GM23338 (cell line): ENCODE measurements around the gene YIPF5. TPM values are rescaled to one million over a fixed set of nuclear protein-coding genes. Genes with fewer than 3 reads are reported as not detected.
A peak's percentile ranks its signal among the peaks of the same experiment; 100 is the strongest.

Experiments used
- ATAC-seq: fragments of 200-7000 bp; cut with Tn5 transposase; 3 replicates; pipeline ENCODE4 v1.9.1; 2020
- DNase-seq: peaks from one replicate; pipeline ENCODE4 v3.0.0-alpha.2; 2015; ENCODE audit warnings: low spot score
- H2AFZ ChIP-seq: fragments of 200-600 bp; sonication (generic); 2 replicates; pipeline ENCODE4 v1.8.0; 2016; ENCODE audit warnings: antibody characterized with exemption, mild to moderate bottlenecking, moderate library complexity
- H3F3A ChIP-seq: fragments of 200-600 bp; sonication (generic); replicated peaks from 2 replicates; pipeline ENCODE4 v1.8.0; 2017; ENCODE audit warnings: antibody characterized with exemption, mixed run types, low read depth
- H3K27ac ChIP-seq: fragments of 200-600 bp; sonication (generic); 2 replicates; pipeline ENCODE4 v1.6.1; 2016; ENCODE audit warnings: low read depth
- H3K27me3 ChIP-seq: fragments of 200-600 bp; sonication (generic); 2 replicates; pipeline ENCODE4 v1.8.0; 2016; ENCODE audit warnings: mild to moderate bottlenecking, mixed run types, moderate library complexity; ENCODE audit not compliant: insufficient read depth
- H3K36me3 ChIP-seq: fragments of 200-600 bp; sonication (generic); 2 replicates; pipeline ENCODE4 v1.8.0; 2016; ENCODE audit warnings: mild to moderate bottlenecking; ENCODE audit not compliant: insufficient read depth
- H3K4me1 ChIP-seq: fragments of 200-600 bp; sonication (generic); 2 replicates; pipeline ENCODE4 v1.8.0; 2016; ENCODE audit warnings: mild to moderate bottlenecking, moderate library complexity; ENCODE audit not compliant: insufficient read depth
- H3K4me2 ChIP-seq: fragments of 200-600 bp; sonication (generic); 2 replicates; pipeline ENCODE4 v1.7.1; 2017; ENCODE audit warnings: mixed run types
- H3K4me3 ChIP-seq: fragments of 200-600 bp; sonication (generic); 2 replicates; pipeline ENCODE4 v1.6.1; 2016; ENCODE audit warnings: mixed run types
- H3K79me2 ChIP-seq: fragments of 200-600 bp; sonication (generic); replicated peaks from 2 replicates; pipeline ENCODE4 v1.8.0; 2017; ENCODE audit warnings: mild to moderate bottlenecking; ENCODE audit not compliant: insufficient read depth
- H3K9me2 ChIP-seq: fragments of 200-600 bp; sonication (generic); 2 replicates; pipeline ENCODE4 v1.8.0; 2017; ENCODE audit not compliant: insufficient read depth
- H4K20me1 ChIP-seq: fragments of 200-600 bp; sonication (generic); replicated peaks from 2 replicates; pipeline ENCODE4 v1.8.0; 2017; ENCODE audit warnings: mild to moderate bottlenecking; ENCODE audit not compliant: insufficient read depth
- H3K27ac Mint-ChIP-seq: 2 replicates; pipeline ENCODE4 v1.8.0; 2020; ENCODE audit warnings: inconsistent platforms, mild to moderate bottlenecking, moderate library complexity, mixed read lengths
- H3K27me3 Mint-ChIP-seq: 3 replicates; pipeline ENCODE4 v1.8.0; 2022; ENCODE audit warnings: low read depth, mild to moderate bottlenecking, moderate library complexity, mixed read lengths, inconsistent platforms; ENCODE audit not compliant: insufficient read depth, poor library complexity
- H3K36me3 Mint-ChIP-seq: 3 replicates; pipeline ENCODE4 v1.8.0; 2021; ENCODE audit warnings: low read depth, mild to moderate bottlenecking, inconsistent platforms, moderate library complexity, mixed read lengths
- H3K4me1 Mint-ChIP-seq: 3 replicates; pipeline ENCODE4 v1.8.0; 2020; ENCODE audit warnings: mild to moderate bottlenecking, inconsistent platforms, mixed read lengths
- H3K4me3 Mint-ChIP-seq: 3 replicates; pipeline ENCODE4 v1.8.0; 2021; ENCODE audit warnings: moderate library complexity, mild to moderate bottlenecking, inconsistent platforms, mixed read lengths
- H3K9me3 Mint-ChIP-seq: 3 replicates; pipeline ENCODE4 v1.8.0; 2020; ENCODE audit warnings: moderate library complexity, mild to moderate bottlenecking, inconsistent platforms, mixed read lengths
- CREB1 ChIP-seq: fragments of 250-450 bp; sonication (Bioruptor Pico); IDR thresholded peaks from 2 replicates; pipeline ENCODE4 v1.5.0; 2020; ENCODE audit warnings: low read depth, mild to moderate bottlenecking, moderate library complexity
- CTCF ChIP-seq, 2 experiments: fragments of 200-600 bp in 1 of 2; sonication (generic) in 1 of 2; conservative IDR thresholded peaks; 2 replicates each; pipeline versions ENCODE4 v1.5.1 to v1.6.1; 2016 to 2017; ENCODE audit warnings: antibody characterized with exemption in 2 of 2, low read depth in 2 of 2, mild to moderate bottlenecking in 2 of 2, moderate library complexity in 1 of 2
- ETS1 ChIP-seq: IDR thresholded peaks from 2 replicates; pipeline ENCODE4 v1.6.1; 2016; ENCODE audit warnings: antibody characterized with exemption
- EZH2phosphoT487 ChIP-seq: fragments of 200-600 bp; sonication (generic); IDR thresholded peaks from one replicate; pipeline ENCODE4 v1.8.1; 2018; ENCODE audit warnings: antibody characterized with exemption; ENCODE audit not compliant: unreplicated experiment
- POLR2AphosphoS5 ChIP-seq: IDR thresholded peaks from 2 replicates; pipeline ENCODE4 v1.6.1; 2016; ENCODE audit warnings: antibody characterized with exemption, low read depth
- REST ChIP-seq: IDR thresholded peaks from one replicate; pipeline ENCODE4 v1.6.1; 2018; ENCODE audit warnings: antibody characterized with exemption; ENCODE audit not compliant: unreplicated experiment
- STAT1 ChIP-seq: IDR thresholded peaks from one replicate; pipeline ENCODE4 v1.6.1; 2016; ENCODE audit warnings: antibody characterized with exemption; ENCODE audit not compliant: unreplicated experiment
- ZNF462 ChIP-seq: fragments of 250-450 bp; sonication (Bioruptor Pico); IDR thresholded peaks from 2 replicates; pipeline ENCODE4 v1.5.0; 2020; ENCODE audit warnings: mild to moderate bottlenecking, moderate library complexity
- polyA plus RNA-seq: library from polyadenylated mRNA; unstranded; fragments of >200 nt; fragmentation: Nextera tagmentation; extraction: Ambion mirVana; gene quantifications from 2 replicates; pipeline ENCODE4 v1.2.1, GENCODE V29; 2016
- total RNA-seq: library from RNA; depleted of rRNA; stranded (reverse); fragments of >200 nt; shearing (Covaris generic); gene quantifications from 2 replicates; pipeline ENCODE4 v1.2.3, GENCODE V29; 2014

The YIPF5 gene
- total and polyA plus RNA-seq, 2 experiments from 2014 or later, result 28.1 to 46.5 TPM

GRCh38 chr5:144143625-144144024, 26.8 kb downstream of the YIPF5 start:
- H3K27me3 ChIP-seq, result no peaks in the 10 kb centered on the region
- no peak overlapping the region for H3K4me3 Mint-ChIP-seq
- no peaks in the 10 kb centered on the region for H4K20me1 ChIP-seq
- no peak overlapping the region for H3K4me2 ChIP-seq
- H3K27ac Mint-ChIP-seq, result no peak overlapping the region
- DNase-seq (no peak), ATAC-seq (no peak)
- H3K36me3 Mint-ChIP-seq, result no peaks in the 10 kb centered on the region
- H3K27ac ChIP-seq, result no peak overlapping the region
- H3K9me2 ChIP-seq, result no peaks in the 10 kb centered on the region
- no peaks in the 10 kb centered on the region for H3K9me3 Mint-ChIP-seq
- H3K4me1 Mint-ChIP-seq, result peaks cover 8% of the 10 kb centered on the region; the same call in 1 of the 3 replicates
- H3K4me1 ChIP-seq, result no peaks in the 10 kb centered on the region
- no peak overlapping the region for H2AFZ ChIP-seq
- H3K4me3 ChIP-seq, result no peak overlapping the region
- H3F3A ChIP-seq, result no peaks in the 10 kb centered on the region
- H3K79me2 ChIP-seq, result no peaks in the 10 kb centered on the region
- H3K27me3 Mint-ChIP-seq, result no peaks in the 10 kb centered on the region
- no peaks in the 10 kb centered on the region for H3K36me3 ChIP-seq
- no peak for TF ChIP-seq CREB1 (CRISPR knock-in tag)

- TF ChIP-seq ETS1 (no peak), REST (no peak), STAT1 (no peak), CTCF (conservative IDR thresholded peaks at IDR 0.05; ENCODE audit: low read depth in 2 of 2) (no peak), ZNF462 (CRISPR knock-in tag) (no peak), EZH2phosphoT487 (no peak), POLR2AphosphoS5 (no peak)
- Mint-ChIP-seq H3K4me3 (no peak overlapping the region), H3K4me1 (peaks cover 8% of the 10 kb centered on the region; the same call in 1 of the 3 replicates), H3K36me3 (no peaks in the 10 kb centered on the region), H3K27ac (no peak overlapping the region), H3K9me3 (no peaks in the 10 kb centered on the region), H3K27me3 (no peaks in the 10 kb centered on the region)
- DNase-seq (no peak), ATAC-seq (no peak)
- H3K4me3 ChIP-seq, result no peak overlapping the region
- peak overlapping the region; percentile 54; the same call in 1 of the 2 replicates for H2AFZ ChIP-seq
- H3K27me3 ChIP-seq, result no peaks in the 10 kb centered on the region
- H3K9me2 ChIP-seq, result no peaks in the 10 kb centered on the region
- H3K36me3 ChIP-seq, result no peaks in the 10 kb centered on the region
- H4K20me1 ChIP-seq, result no peaks in the 10 kb centered on the region
- H3K4me1 ChIP-seq, result no peaks in the 10 kb centered on the region
- no peak overlapping the region for H3K4me2 ChIP-seq
- H3K27ac ChIP-seq, result no peak overlapping the region
- no peaks in the 10 kb centered on the region for H3F3A ChIP-seq
- H3K79me2 ChIP-seq, result no peaks in the 10 kb centered on the region
Measured at GRCh38 chr5:144142824-144143162, 27.7 kb downstream of the YIPF5 start.
